GM18520 (cell line): ENCODE results near the gene TBC1D7.

Source experiments
- ATAC-seq: cut with Tn5 transposase; IDR thresholded peaks from one replicate; pipeline ENCODE4 v1.9.1; 2021; ENCODE audit not compliant: unreplicated experiment

Gene TBC1D7

DNA sequence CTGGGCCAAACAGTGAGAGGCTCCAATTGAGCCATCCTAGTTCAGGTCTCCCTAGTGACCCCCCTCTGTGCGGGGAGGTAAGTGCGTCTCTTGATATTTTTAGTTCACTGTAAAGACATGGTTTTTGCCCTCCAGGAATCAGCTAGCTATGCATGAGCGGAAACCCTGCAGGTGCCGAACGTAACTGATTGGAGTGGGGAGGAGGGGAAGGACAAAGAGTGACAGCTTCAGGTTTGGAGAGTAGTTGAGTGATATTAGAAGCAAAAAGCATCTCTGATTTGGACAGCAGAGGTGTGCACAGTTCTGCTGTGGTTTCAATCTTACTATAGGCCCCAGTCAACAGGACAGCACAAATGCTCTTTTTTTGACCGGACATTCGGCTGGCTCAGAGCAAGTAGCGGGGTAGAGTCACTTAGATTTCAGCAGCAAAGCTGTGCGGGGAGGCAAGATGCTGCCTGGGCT is 31.8 kb downstream of the TBC1D7 start:
- ATAC-seq = no peak

DNA sequence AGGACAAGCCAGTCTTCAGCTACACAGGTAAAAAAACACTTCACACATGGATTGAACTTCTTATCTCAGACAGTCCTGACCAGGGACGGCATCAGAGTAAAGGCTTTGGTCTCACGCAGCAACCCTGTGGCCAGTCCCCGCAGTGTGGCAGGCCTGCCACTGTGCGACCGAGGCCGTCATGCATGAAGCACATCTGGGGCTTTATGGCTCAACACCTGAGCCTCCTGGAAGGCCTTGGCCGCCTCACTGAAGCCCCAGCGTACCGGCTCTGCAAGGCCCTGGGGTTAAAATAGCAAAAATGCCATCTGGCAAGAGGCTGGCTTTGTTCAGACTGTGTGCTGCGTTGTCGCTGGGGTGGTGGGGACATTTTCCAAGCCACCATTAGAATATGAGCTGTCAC is 32.8 kb downstream of the TBC1D7 start:
- ATAC-seq = no peak

GRCh38 chr6:13294499-13295069 is 33.8 kb downstream of the TBC1D7 start:
- ATAC-seq = no peak

GRCh38 chr6:13292774-13293173 is 35.6 kb downstream of the TBC1D7 start:
- no peak for ATAC-seq

DNA sequence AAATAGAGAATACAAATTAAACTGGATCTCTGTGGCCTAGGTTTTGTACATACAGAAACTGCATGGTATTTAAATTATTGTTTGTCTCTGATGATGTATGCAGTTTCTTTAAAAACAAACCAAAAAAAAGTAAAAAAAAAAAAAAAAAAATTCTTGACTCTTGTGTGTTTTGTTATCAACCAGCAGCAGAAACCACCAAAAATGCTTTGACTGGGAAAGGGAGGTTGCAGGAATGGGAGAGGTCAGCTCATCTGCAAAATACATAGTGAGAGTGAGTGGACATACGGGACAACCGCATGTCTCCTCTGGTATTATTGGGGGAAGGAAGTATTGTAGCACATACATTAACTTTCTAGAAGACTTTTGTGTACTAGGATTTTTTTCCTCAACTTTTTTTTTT is 38.0 kb downstream of the TBC1D7 start:
- ATAC-seq = no peak

DNA sequence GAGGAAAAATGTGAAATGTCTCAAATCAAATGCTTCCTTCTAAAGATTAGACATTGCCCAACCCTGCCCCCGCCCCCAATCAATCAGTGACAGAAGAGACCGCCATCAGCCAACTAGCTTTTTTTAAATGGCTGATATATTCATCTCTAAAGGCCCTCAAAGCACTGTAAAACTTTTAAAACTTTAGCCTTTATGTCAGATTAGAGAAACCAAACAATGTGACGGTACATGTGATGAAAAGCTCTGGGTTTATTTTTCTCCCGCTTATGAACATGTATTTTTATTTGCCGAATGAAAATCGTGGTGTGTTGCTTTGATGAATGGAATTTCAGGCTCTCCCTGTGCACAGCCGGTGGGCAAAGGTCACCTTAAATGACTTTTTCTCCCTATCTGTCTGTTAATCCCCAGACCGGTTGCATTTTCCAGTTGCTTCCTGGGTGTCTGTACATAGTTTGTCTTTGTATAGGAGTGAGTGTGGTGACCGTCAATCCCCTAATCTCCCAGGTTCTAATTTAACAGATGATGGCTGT is 38.5 kb downstream of the TBC1D7 start:
- ATAC-seq = no peak

DNA sequence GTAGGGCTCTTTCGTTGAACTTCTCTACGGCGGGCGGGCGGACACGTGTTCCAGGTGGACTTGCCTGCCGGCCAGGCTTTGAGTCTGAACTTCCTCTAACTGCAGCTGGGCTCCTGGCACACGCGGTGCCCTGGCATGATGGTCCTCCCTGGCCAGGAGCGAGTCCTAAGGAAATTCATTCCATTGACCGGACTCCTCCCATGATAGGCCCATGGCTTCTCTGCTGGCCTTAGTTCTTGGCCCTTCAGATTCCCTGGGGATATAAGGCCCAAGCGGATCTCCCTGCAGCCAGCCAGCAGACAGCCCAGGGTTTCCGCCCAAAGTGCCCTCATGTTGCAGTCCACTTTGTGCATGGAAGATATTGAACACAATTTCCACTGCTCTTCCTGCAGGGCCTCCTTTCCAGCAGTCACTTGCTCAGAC is 39.4 kb downstream of the TBC1D7 start:
- no peak for ATAC-seq

DNA sequence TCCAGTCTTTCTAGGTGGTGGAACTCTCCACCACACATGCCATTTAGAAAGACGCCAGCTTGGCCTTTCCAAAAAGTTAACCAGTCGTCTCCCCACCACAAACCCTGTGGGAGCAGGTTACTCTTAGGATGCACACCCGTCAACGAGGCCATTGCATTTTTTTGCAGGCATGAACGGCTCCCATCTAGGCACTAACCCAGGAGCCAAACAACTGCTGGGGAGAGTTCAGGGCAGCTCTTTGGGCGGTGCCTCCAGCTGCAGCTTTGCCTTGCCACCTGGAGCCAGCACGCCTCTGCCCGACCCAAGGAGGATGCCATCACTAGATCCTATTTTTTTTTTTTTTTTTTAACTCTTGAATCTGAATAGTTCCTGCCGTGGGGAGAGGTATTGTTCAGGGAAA is 39.9 kb downstream of the TBC1D7 start:
- ATAC-seq = no peak

- ATAC-seq = no peak
Observed at GRCh38 chr6:13287104-13287503, 41.2 kb downstream of the TBC1D7 start.

GRCh38 chr6:13286181-13286580 is 42.2 kb downstream of the TBC1D7 start:
- ATAC-seq = no peak

GRCh38 chr6:13285705-13286104 is 42.6 kb downstream of the TBC1D7 start:
- ATAC-seq = no peak

GRCh38 chr6:13284646-13285045 is 43.7 kb downstream of the TBC1D7 start:
- ATAC-seq = no peak

DNA sequence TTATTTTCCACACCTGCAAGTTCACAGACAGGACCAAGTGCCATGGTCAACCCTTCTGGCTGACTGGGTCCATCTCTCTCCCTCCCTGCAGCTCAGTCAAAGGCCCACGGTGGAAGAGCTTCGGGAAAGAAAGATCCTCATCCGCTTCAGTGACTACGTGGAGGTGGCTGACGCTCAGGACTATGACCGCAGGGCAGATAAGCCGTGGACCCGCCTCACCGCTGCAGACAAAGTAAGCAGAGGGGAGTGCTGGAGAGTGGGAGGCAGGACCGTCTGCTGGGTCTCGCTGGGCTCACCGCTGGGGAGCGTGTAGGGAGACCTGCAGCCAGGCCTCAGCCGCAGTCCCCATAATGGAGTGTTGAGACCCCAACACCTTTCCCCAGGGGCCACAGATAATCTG is 45.0 kb downstream of the TBC1D7 start:
- no peak for ATAC-seq

- ATAC-seq = no peak
Observed at GRCh38 chr6:13282393-13283069, 45.8 kb downstream of the TBC1D7 start.

DNA sequence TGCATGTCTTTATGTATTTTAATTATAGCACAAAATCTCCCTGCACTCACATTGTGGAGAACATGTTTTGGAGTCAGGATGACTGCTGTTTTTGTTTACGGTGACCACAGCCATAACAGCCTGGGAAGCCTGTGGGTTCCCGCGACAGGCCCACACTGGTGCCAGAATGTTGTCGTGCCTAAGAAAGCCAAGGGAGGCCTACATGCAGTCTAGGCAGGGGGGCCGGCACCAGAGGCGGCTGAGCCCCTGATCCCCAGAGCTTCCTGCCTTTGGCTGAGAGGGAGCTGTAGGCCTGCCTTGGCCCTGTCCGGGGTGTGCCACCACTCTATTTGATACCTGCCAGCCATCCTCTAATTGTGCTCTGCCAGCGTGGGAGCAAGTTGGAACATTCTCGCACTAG is 46.7 kb downstream of the TBC1D7 start:
- ATAC-seq = no peak

GRCh38 chr6:13280254-13280653 is 48.1 kb downstream of the TBC1D7 start:
- no peak for ATAC-seq

- ATAC-seq = no peak
Observed at GRCh38 chr6:13278991-13279390, 49.3 kb downstream of the TBC1D7 start.

DNA sequence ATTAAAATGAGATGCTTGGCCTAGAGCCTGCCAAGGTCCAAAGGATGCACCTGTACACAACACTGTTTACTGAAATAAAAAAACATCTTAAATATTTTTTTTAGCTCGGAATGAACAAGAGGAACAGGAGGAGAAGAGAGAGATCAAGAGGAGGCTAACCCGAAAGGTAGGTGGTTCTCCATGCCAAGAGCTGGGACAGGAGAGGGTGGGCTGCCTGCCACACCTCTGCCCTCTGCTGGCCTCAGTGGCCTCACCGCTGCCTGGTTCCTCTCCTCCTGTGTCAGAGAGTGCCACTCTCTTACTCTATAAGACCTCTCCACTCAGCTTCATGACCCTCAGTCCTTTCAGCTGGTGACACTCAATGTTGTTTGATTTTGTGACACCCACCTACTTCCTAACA is 50.2 kb downstream of the TBC1D7 start:
- no peak for ATAC-seq

- ATAC-seq = no peak
Observed at GRCh38 chr6:13277231-13277630, 51.1 kb downstream of the TBC1D7 start.

GRCh38 chr6:13275435-13275989 is 52.8 kb downstream of the TBC1D7 start:
- ATAC-seq = no peak

DNA sequence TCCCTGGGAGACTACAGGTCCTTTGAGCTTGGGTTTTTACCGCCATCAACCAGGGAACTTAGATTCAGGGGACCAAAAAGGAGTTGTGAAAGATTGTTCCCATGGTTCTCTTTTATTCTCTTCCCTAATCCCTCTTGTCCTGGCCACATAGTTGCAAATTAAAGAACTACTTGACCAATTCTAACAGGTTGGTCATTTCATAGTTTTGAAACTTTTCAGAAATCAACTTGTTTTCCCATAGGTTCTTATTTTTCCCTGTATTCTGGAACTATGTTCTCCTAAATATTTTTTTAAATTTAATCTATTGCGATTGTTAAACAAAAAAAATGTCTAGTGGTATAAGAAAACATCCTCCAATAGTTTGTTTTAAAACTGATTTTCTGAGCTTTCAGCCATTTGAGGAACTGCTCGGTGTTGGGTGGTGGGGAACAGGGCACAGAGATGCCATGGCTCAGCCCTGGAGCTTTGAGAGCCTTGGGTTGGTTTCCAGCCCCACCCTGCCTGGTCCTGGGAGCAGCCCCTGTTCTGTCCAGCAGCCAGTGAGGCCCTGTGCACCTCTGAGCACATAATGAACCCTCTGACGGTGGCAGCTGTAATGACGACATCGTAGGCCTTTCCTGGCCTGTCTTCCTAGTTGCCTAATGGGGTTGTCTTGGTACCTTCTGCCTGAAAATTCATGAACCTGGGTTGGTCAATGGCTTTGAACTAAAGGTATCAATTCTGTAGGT is 53.5 kb downstream of the TBC1D7 start:
- no peak for ATAC-seq
